WTC11 (cell line): ENCODE data around the gene FRS3. TPM values are rescaled to one million over a fixed set of nuclear protein-coding genes. Genes with fewer than 3 reads are reported as not detected.
A peak's percentile ranks its signal among the peaks of the same experiment; 100 is the strongest.

ENCODE experiments used
- ATAC-seq: fragments of 200-7000 bp; cut with Tn5 transposase; 2 replicates; pipeline ENCODE4 v1.10.0; 2021; ENCODE audit warnings: mild to moderate bottlenecking, moderate library complexity
- CTCF ChIA-PET: fragments of 300-600 bp; sonication (Branson Sonifier 250); formaldehyde crosslinking; loops from one replicate; lab custom pipeline; 2021; ENCODE audit warnings: antibody characterized with exemption; lab: Charles Lee
- POLR2A ChIA-PET: fragments of 350-600 bp; sonication (Branson Sonifier 250); formaldehyde crosslinking; loops from one replicate; lab custom pipeline; 2021; ENCODE audit warnings: antibody characterized with exemption; lab: Charles Lee
- DNase-seq: peaks from one replicate; pipeline ENCODE4 v3.0.0; 2021; ENCODE audit warnings: low spot score
- H3K27ac Mint-ChIP-seq: 2 replicates; pipeline ENCODE4 v1.8.0; 2021; ENCODE audit warnings: mixed read lengths
- H3K27me3 Mint-ChIP-seq: 2 replicates; pipeline ENCODE4 v1.8.0; 2021; ENCODE audit warnings: low read depth, mild to moderate bottlenecking, moderate library complexity, mixed read lengths
- H3K36me3 Mint-ChIP-seq: 2 replicates; pipeline ENCODE4 v1.8.0; 2021; ENCODE audit warnings: mixed read lengths
- H3K4me1 Mint-ChIP-seq: 2 replicates; pipeline ENCODE4 v1.8.0; 2022; ENCODE audit warnings: mixed read lengths
- H3K4me3 Mint-ChIP-seq: 2 replicates; pipeline ENCODE4 v1.8.0; 2021; ENCODE audit warnings: mild to moderate bottlenecking, moderate library complexity, mixed read lengths
- H3K9me3 Mint-ChIP-seq: 2 replicates; pipeline ENCODE4 v1.8.0; 2021; ENCODE audit warnings: mixed read lengths
- ELF4 ChIP-seq: sonication (generic); formaldehyde crosslinking; IDR thresholded peaks from 2 replicates; pipeline ENCODE4 v1.8.1; 2022; ENCODE audit warnings: low read depth, mild to moderate bottlenecking, moderate library complexity, missing genetic modification reagents
- EMX1 ChIP-seq: fragments of 250-450 bp; sonication (Bioruptor Pico); IDR thresholded peaks from 2 replicates; pipeline ENCODE4 v1.8.0; 2021; ENCODE audit warnings: mild to moderate bottlenecking
- FOXJ3 ChIP-seq: sonication (generic); formaldehyde crosslinking; IDR thresholded peaks from 2 replicates; pipeline ENCODE4 v1.9.0; 2021; ENCODE audit warnings: missing genetic modification reagents, mild to moderate bottlenecking, borderline replicate concordance
- FOXK1 ChIP-seq: sonication (generic); formaldehyde crosslinking; IDR thresholded peaks from 2 replicates; pipeline ENCODE4 v1.8.0; 2022; ENCODE audit warnings: mild to moderate bottlenecking, moderate library complexity, missing genetic modification reagents
- NFATC4 ChIP-seq: fragments of 250-450 bp; sonication (Bioruptor Pico); IDR thresholded peaks from 2 replicates; pipeline ENCODE4 v1.9.0; 2021; ENCODE audit warnings: mild to moderate bottlenecking
- PRRX2 ChIP-seq: fragments of 250-450 bp; sonication (Bioruptor Pico); IDR thresholded peaks from 2 replicates; pipeline ENCODE4 v1.8.0; 2021; ENCODE audit warnings: mild to moderate bottlenecking
- TEAD4 ChIP-seq: sonication (generic); formaldehyde crosslinking; IDR thresholded peaks from 2 replicates; pipeline ENCODE4 v1.8.0; 2022; ENCODE audit warnings: mild to moderate bottlenecking, missing genetic modification reagents
- ZNF232 ChIP-seq: sonication (generic); formaldehyde crosslinking; IDR thresholded peaks from 2 replicates; pipeline ENCODE4 v1.8.0; 2022; ENCODE audit warnings: mild to moderate bottlenecking, missing genetic modification reagents
- ZNF317 ChIP-seq: sonication (generic); formaldehyde crosslinking; IDR thresholded peaks from 2 replicates; pipeline ENCODE4 v1.8.1; 2023; ENCODE audit warnings: low read depth, mild to moderate bottlenecking, moderate library complexity, missing genetic modification reagents, borderline replicate concordance
- ZNF396 ChIP-seq: fragments of 250-450 bp; sonication (Bioruptor Pico); IDR thresholded peaks from 2 replicates; pipeline ENCODE4 v1.8.0; 2021; ENCODE audit warnings: mild to moderate bottlenecking, moderate library complexity, borderline replicate concordance
- total RNA-seq: library from RNA; stranded (reverse); gene quantifications from 3 replicates; pipeline ENCODE4 v1.2.3, GENCODE V29; 2021
- TF ChIP-seq, protein P1 (sequence below): sonication (generic); formaldehyde crosslinking; IDR thresholded peaks from 2 replicates; pipeline ENCODE4 v1.8.1; 2022; ENCODE audit warnings: missing genetic modification reagents, borderline replicate concordance
- TF ChIP-seq, protein P2 (sequence below): sonication (generic); formaldehyde crosslinking; IDR thresholded peaks from 2 replicates; pipeline ENCODE4 v1.8.1; 2023; ENCODE audit warnings: mild to moderate bottlenecking, moderate library complexity, missing genetic modification reagents
- TF ChIP-seq, protein P3 (sequence below): sonication (generic); formaldehyde crosslinking; IDR thresholded peaks from 2 replicates; pipeline ENCODE4 v1.8.1; 2023; ENCODE audit warnings: mild to moderate bottlenecking, missing genetic modification reagents
- TF ChIP-seq, protein P4 (sequence below): sonication (generic); formaldehyde crosslinking; IDR thresholded peaks from 2 replicates; pipeline ENCODE4 v1.8.0; 2022; ENCODE audit warnings: mild to moderate bottlenecking, missing genetic modification reagents

FRS3 gene
- total RNA-seq, 1 experiment from 2014 or later = 7.8 TPM

DNA sequence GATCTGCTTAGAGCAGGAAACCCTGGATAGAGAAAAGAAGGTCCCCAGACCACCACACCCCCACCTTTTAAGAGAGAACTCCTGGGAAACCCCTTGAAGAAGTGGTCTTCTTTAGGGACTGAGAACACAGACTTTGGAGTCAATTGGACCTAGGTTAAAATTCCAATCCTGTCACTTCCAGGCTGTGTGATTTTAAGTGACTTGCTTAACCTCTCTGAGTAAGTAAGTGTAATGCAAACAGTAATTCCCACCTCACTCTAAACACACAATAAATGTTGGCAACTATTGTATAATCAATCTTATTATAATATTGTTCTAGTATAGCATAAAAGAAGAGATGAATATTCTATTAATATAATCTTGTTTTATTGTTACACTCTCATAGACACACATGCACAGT is 47.6 kb downstream of the FRS3 start:
- POLR2A ChIA-PET = no interaction called here
- H3K9me3 Mint-ChIP-seq = no peaks in the 10 kb centered on the region
- H3K36me3 Mint-ChIP-seq = no peaks in the 10 kb centered on the region
- peaks cover 15% of the 10 kb centered on the region for H3K27me3 Mint-ChIP-seq
- CTCF ChIA-PET = interaction anchor here (0.9 to 4.6 kb wide), 3 partner anchors 27 to 290 kb away, joined by 3 to 37 read pairs (median 4); partner anchors contain the start of gene FRS3
- no peak for TF ChIP-seq PRRX2 (CRISPR knock-in tag)
- TF ChIP-seq FOXK1 (CRISPR knock-in tag) = no peak
- TF ChIP-seq, protein P1, sequence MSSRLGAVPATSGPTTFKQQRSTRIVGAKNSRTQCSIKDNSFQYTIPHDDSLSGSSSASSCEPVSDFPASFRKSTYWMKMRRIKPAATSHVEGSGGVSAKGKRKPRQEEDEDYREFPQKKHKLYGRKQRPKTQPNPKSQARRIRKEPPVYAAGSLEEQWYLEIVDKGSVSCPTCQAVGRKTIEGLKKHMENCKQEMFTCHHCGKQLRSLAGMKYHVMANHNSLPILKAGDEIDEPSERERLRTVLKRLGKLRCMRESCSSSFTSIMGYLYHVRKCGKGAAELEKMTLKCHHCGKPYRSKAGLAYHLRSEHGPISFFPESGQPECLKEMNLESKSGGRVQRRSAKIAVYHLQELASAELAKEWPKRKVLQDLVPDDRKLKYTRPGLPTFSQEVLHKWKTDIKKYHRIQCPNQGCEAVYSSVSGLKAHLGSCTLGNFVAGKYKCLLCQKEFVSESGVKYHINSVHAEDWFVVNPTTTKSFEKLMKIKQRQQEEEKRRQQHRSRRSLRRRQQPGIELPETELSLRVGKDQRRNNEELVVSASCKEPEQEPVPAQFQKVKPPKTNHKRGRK (CRISPR knock-in tag) = no peak
- TF ChIP-seq TEAD4 (CRISPR knock-in tag) = no peak
- TF ChIP-seq ZNF317 (CRISPR knock-in tag) = no peak
- no peak for TF ChIP-seq ZNF232 (CRISPR knock-in tag)
- no peak for TF ChIP-seq FOXJ3 (CRISPR knock-in tag)
- TF ChIP-seq, protein P2, sequence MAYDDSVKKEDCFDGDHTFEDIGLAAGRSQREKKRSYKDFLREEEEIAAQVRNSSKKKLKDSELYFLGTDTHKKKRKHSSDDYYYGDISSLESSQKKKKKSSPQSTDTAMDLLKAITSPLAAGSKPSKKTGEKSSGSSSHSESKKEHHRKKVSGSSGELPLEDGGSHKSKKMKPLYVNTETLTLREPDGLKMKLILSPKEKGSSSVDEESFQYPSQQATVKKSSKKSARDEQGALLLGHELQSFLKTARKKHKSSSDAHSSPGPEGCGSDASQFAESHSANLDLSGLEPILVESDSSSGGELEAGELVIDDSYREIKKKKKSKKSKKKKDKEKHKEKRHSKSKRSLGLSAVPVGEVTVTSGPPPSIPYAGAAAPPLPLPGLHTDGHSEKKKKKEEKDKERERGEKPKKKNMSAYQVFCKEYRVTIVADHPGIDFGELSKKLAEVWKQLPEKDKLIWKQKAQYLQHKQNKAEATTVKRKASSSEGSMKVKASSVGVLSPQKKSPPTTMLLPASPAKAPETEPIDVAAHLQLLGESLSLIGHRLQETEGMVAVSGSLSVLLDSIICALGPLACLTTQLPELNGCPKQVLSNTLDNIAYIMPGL (CRISPR knock-in tag) = no peak
- no peak for TF ChIP-seq EMX1 (CRISPR knock-in tag)
- no peak for TF ChIP-seq NFATC4 (CRISPR knock-in tag)
- TF ChIP-seq ZNF396 = no peak
- TF ChIP-seq, protein P3, sequence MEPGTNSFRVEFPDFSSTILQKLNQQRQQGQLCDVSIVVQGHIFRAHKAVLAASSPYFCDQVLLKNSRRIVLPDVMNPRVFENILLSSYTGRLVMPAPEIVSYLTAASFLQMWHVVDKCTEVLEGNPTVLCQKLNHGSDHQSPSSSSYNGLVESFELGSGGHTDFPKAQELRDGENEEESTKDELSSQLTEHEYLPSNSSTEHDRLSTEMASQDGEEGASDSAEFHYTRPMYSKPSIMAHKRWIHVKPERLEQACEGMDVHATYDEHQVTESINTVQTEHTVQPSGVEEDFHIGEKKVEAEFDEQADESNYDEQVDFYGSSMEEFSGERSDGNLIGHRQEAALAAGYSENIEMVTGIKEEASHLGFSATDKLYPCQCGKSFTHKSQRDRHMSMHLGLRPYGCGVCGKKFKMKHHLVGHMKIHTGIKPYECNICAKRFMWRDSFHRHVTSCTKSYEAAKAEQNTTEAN (CRISPR knock-in tag) = no peak
- ATAC-seq (no peak), DNase-seq (no peak)
- no peak overlapping the region for H3K27ac Mint-ChIP-seq
- H3K4me1 Mint-ChIP-seq = peaks cover 55% of the 10 kb centered on the region
- H3K4me3 Mint-ChIP-seq = no peak overlapping the region

DNA sequence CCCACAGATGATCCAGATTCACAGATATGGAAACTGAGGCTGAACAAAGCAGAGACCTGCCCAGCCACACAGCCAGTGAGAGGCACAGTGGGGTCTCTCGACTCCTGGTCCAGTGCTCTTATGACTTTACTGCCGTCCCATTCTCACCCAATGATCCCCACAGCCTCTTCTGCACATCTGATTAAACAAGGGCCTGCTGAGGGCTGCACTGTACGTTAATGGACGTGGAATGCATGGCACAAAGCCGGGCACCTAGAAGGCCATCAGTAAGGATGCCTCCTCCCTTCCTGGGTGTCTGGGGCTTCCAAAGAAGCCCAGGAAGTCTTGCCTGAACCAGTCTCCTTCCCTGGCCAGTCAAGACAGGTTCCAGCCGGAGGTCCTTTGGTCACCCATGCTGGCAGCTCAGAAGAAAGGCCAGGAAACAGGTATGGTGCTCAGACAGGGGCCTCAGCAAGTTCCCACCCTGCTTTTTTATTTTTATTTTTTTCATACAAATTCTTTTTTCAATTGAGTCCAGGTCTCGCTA is 48.1 kb downstream of the FRS3 start:
- DNase-seq (no peak), ATAC-seq (no peak)
- Mint-ChIP-seq H3K27me3 (peaks cover 15% of the 10 kb centered on the region), H3K4me1 (peaks cover 55% of the 10 kb centered on the region), H3K27ac (no peak overlapping the region), H3K9me3 (no peaks in the 10 kb centered on the region), H3K36me3 (no peaks in the 10 kb centered on the region), H3K4me3 (no peak overlapping the region)
- POLR2A ChIA-PET = no interaction called here
- CTCF ChIA-PET = no interaction called here
- TF ChIP-seq, protein P4, sequence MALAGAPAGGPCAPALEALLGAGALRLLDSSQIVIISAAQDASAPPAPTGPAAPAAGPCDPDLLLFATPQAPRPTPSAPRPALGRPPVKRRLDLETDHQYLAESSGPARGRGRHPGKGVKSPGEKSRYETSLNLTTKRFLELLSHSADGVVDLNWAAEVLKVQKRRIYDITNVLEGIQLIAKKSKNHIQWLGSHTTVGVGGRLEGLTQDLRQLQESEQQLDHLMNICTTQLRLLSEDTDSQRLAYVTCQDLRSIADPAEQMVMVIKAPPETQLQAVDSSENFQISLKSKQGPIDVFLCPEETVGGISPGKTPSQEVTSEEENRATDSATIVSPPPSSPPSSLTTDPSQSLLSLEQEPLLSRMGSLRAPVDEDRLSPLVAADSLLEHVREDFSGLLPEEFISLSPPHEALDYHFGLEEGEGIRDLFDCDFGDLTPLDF (CRISPR knock-in tag) = no peak
- TF ChIP-seq ELF4 (CRISPR knock-in tag) = no peak

DNA sequence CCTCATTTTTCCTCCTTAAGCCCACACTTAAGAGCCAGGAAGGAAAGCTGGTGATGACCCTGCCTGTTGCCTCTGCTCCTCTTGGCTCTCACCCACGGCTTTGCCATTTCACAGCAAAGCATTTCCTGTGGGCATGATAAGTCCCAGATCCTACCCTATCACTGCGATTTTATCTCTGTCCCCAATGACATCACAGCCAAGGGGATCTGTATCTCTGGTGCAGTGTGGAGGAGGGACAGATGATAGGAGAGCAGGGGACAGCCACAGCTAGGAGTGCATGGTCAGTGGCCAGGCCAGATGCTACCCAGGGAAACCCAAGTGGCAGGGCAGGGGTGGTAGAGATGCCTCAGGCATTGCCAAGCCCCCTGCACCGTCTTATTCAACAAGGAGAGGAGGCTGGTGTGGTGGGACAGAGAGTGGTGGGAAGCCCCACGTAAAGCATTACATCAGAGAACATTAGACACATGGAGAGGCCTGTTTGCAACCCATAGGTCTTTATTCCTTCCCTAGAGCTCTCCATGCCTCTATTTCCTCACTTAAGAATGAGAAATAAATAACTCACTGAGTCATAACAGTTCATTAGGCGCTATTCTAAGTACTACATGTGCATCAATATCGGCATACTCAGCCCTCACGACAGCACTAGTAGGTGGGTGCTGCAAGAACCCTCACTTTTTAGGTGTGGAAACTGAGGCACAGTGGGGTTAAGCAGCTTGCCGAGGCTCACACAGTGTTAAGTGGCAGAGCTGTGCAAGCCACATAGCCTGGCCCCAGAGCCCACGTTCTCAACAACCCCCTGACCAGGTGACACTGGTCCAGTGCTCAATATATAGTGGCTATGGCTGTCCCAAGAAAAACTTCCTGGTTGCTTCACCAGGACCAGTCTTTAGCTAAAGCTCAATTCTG is 48.9 kb downstream of the FRS3 start:
- no peak overlapping the region for H3K4me3 Mint-ChIP-seq
- no peaks in the 10 kb centered on the region for H3K9me3 Mint-ChIP-seq
- peaks cover 47% of the 10 kb centered on the region for H3K4me1 Mint-ChIP-seq
- H3K27me3 Mint-ChIP-seq = peaks cover 15% of the 10 kb centered on the region
- DNase-seq (no peak), ATAC-seq (no peak)
- TF ChIP-seq ZNF232 (CRISPR knock-in tag) (no peak), ZNF317 (CRISPR knock-in tag) (peak; percentile 59; the same call in 1 of the 2 replicates)
- CTCF ChIA-PET = interaction anchor here (0.8 to 2.3 kb wide), 2 partner anchors 25 to 30 kb away, joined by 3 to 13 read pairs; no protein-coding TSS in a partner anchor
- POLR2A ChIA-PET = no interaction called here
- H3K36me3 Mint-ChIP-seq = no peaks in the 10 kb centered on the region
- no peak overlapping the region for H3K27ac Mint-ChIP-seq
